H1 (cell line): ENCODE results near the gene EPB41L2. TPM values are rescaled to one million over a fixed set of nuclear protein-coding genes. Genes with fewer than 3 reads are reported as not detected.

ENCODE experiments used
- CTCF ChIA-PET: fragments of 300-600 bp; sonication (Branson Sonifier 250); formaldehyde crosslinking; loops from one replicate; lab custom pipeline; 2021; ENCODE audit not compliant: partially characterized antibody; lab: Charles Lee
- POLR2A ChIA-PET: fragments of 300-600 bp; sonication (Branson Sonifier 250); formaldehyde crosslinking; loops from one replicate; lab custom pipeline; 2021; ENCODE audit warnings: inconsistent platforms; ENCODE audit not compliant: partially characterized antibody; lab: Charles Lee
- DNase-seq, 2 experiments: peaks; one replicate each; pipeline versions ENCODE4 v3.0.0 to v3.0.0-alpha.2; 2010 to 2022; ENCODE audit warnings: low spot score in 2 of 2, low read depth in 1 of 2, mixed read lengths in 1 of 2
- FAIRE-seq: peaks from 2 replicates; lab custom pipeline; 2011; peaks lifted over from hg19 to GRCh38; lab: Jason Lieb, UNC
- H2AFZ ChIP-seq: 2 replicates; pipeline ENCODE4 v1.8.1; 2012; ENCODE audit warnings: low read length, inconsistent platforms
- H2AK5ac ChIP-seq: 2 replicates; pipeline ENCODE4 v1.6.1; 2013; ENCODE audit warnings: low read depth, low read length
- H2BK120ac ChIP-seq: replicated peaks from 2 replicates; pipeline ENCODE3; 2013; ENCODE audit warnings: low read depth, low read length, inconsistent platforms
- H2BK12ac ChIP-seq: 2 replicates; pipeline ENCODE4 v1.6.1; 2013; ENCODE audit warnings: low read depth, low read length
- H2BK15ac ChIP-seq: 2 replicates; pipeline ENCODE4 v1.6.1; 2013; ENCODE audit warnings: low read length
- H2BK20ac ChIP-seq: 2 replicates; pipeline ENCODE4 v1.6.1; 2013; ENCODE audit warnings: low read length
- H2BK5ac ChIP-seq: 2 replicates; pipeline ENCODE4 v1.6.1; 2013; ENCODE audit warnings: low read depth, low read length
- H3K14ac ChIP-seq: 2 replicates; pipeline ENCODE4 v1.6.1; 2013; ENCODE audit warnings: inconsistent platforms; ENCODE audit not compliant: insufficient read length
- H3K18ac ChIP-seq: 2 replicates; pipeline ENCODE4 v1.6.1; 2013; ENCODE audit warnings: low read length; ENCODE audit errors: extremely low read depth
- H3K23ac ChIP-seq: 2 replicates; pipeline ENCODE4 v1.6.1; 2013; ENCODE audit warnings: inconsistent platforms; ENCODE audit not compliant: insufficient read length
- H3K23me2 ChIP-seq: 2 replicates; pipeline ENCODE4 v1.6.1; 2013; ENCODE audit warnings: low read depth, low read length
- H3K27ac ChIP-seq: 2 replicates; pipeline ENCODE4 v1.6.1; 2011; ENCODE audit warnings: low read depth, low read length, inconsistent platforms
- H3K27me3 ChIP-seq, 4 experiments: replicated peaks in 1 of 4; 1 replicate in 1 of 4; 2 replicates in 3 of 4; pipeline versions ENCODE4 v1.6.1 to v1.8.1; 2011 to 2013; ENCODE audit warnings: low read length in 3 of 4, mild to moderate bottlenecking in 3 of 4, inconsistent platforms in 2 of 4, mixed read lengths in 2 of 4, moderate library complexity in 1 of 4; ENCODE audit not compliant: control insufficient read depth in 3 of 4, insufficient read depth in 3 of 4; ENCODE audit errors: extremely low read depth in 1 of 4
- H3K36me3 ChIP-seq, 4 experiments: 2 replicates each; pipeline versions ENCODE4 v1.6.1 to v1.8.1; 2011 to 2013; ENCODE audit warnings: mild to moderate bottlenecking in 4 of 4, low read length in 3 of 4, moderate library complexity in 2 of 4, control low read depth in 1 of 4, inconsistent platforms in 1 of 4; ENCODE audit not compliant: insufficient read depth in 4 of 4, control insufficient read depth in 2 of 4
- H3K4ac ChIP-seq: replicated peaks from 2 replicates; pipeline ENCODE3; 2013; ENCODE audit warnings: low read length, low read depth, mixed read lengths, inconsistent platforms; ENCODE audit not compliant: insufficient read length
- H3K4me1 ChIP-seq, 4 experiments: replicated peaks in 1 of 4; 1 replicate in 1 of 4; 2 replicates in 3 of 4; pipeline versions ENCODE4 v1.6.1 to v1.8.1; 2011 to 2013; ENCODE audit warnings: low read length in 3 of 4, inconsistent platforms in 2 of 4, mixed read lengths in 1 of 4; ENCODE audit not compliant: insufficient read depth in 4 of 4, control insufficient read depth in 3 of 4
- H3K4me2 ChIP-seq, 2 experiments: 2 replicates each; pipeline versions ENCODE4 v1.6.1 to v1.8.1; 2011 to 2013; ENCODE audit warnings: low read depth in 2 of 2, low read length in 2 of 2, control low read depth in 1 of 2, inconsistent platforms in 1 of 2, mild to moderate bottlenecking in 1 of 2; ENCODE audit not compliant: insufficient read depth in 1 of 2
- H3K4me3 ChIP-seq, 4 experiments: fragments of 200-600, 300-600 bp in 1 of 4; sonication (generic), shearing (Covaris generic), sonication (Bioruptor Twin) in 1 of 4; 2 replicates each; pipeline versions ENCODE4 v1.5.1 to v1.8.1; 2011 to 2016; ENCODE audit warnings: low read length in 4 of 4, low read depth in 3 of 4, control low read depth in 2 of 4, inconsistent platforms in 2 of 4, mild to moderate bottlenecking in 2 of 4, mixed read lengths in 1 of 4, moderate library complexity in 1 of 4; ENCODE audit not compliant: insufficient read depth in 2 of 4; ENCODE audit errors: extremely low read depth in 1 of 4
- H3K56ac ChIP-seq: replicated peaks from 2 replicates; pipeline ENCODE3; 2013; ENCODE audit warnings: low read depth, mild to moderate bottlenecking, mixed read lengths, low read length, inconsistent platforms; ENCODE audit not compliant: insufficient read length
- H3K79me1 ChIP-seq: 2 replicates; pipeline ENCODE4 v1.6.1; 2013; ENCODE audit warnings: low read depth, low read length, control low read depth
- H3K79me2 ChIP-seq, 2 experiments: 2 replicates each; pipeline versions ENCODE4 v1.6.1 to v1.8.1; 2012 to 2013; ENCODE audit warnings: low read length in 2 of 2, mild to moderate bottlenecking in 2 of 2, inconsistent platforms in 1 of 2; ENCODE audit not compliant: insufficient read depth in 2 of 2, control insufficient read depth in 1 of 2
- H3K9ac ChIP-seq, 4 experiments: replicated peaks in 1 of 4; 1 replicate in 1 of 4; 2 replicates in 3 of 4; pipeline versions ENCODE4 v1.6.1 to v1.8.1; 2011 to 2013; ENCODE audit warnings: low read depth in 3 of 4, low read length in 3 of 4, control low read depth in 2 of 4, mild to moderate bottlenecking in 2 of 4, moderate library complexity in 2 of 4, inconsistent platforms in 1 of 4; ENCODE audit errors: extremely low read depth in 1 of 4
- H3K9me3 ChIP-seq, 2 experiments: 2 replicates each; pipeline versions ENCODE4 v1.6.1 to v1.8.1; 2012 to 2013; ENCODE audit warnings: mild to moderate bottlenecking in 2 of 2, moderate library complexity in 2 of 2, control low read depth in 1 of 2, inconsistent platforms in 1 of 2, low read depth in 1 of 2, low read length in 1 of 2, mixed read lengths in 1 of 2; ENCODE audit not compliant: insufficient read depth in 2 of 2
- H4K20me1 ChIP-seq, 2 experiments: replicated peaks in 1 of 2; 2 replicates each; pipeline versions ENCODE3 to v1.8.1; 2011 to 2013; ENCODE audit warnings: inconsistent platforms in 2 of 2, low read length in 2 of 2, mild to moderate bottlenecking in 1 of 2; ENCODE audit not compliant: insufficient read depth in 2 of 2, control insufficient read depth in 1 of 2
- H4K5ac ChIP-seq: 2 replicates; pipeline ENCODE4 v1.6.1; 2013; ENCODE audit warnings: low read length, low read depth, mixed read lengths, inconsistent platforms; ENCODE audit not compliant: insufficient read length
- H4K8ac ChIP-seq: 2 replicates; pipeline ENCODE4 v1.8.0; 2013; ENCODE audit warnings: mild to moderate bottlenecking, moderate library complexity, low read length, inconsistent platforms; ENCODE audit not compliant: insufficient read depth; ENCODE audit errors: extremely low read depth
- H4K91ac ChIP-seq: replicated peaks from 2 replicates; pipeline ENCODE3; 2013; ENCODE audit warnings: low read length, mixed read lengths, inconsistent platforms; ENCODE audit not compliant: insufficient read length
- ASH2L ChIP-seq: fragments of 200-600, 300-600 bp; sonication (generic); IDR thresholded peaks from one replicate; pipeline ENCODE4 v1.7.1; 2017; ENCODE audit warnings: low read length
- BACH1 ChIP-seq: IDR thresholded peaks from 2 replicates; pipeline ENCODE4 v1.6.1; 2012; ENCODE audit warnings: low read length, improper control_type of control experiment
- BRCA1 ChIP-seq: IDR thresholded peaks from 2 replicates; pipeline ENCODE4 v1.6.1; 2012; ENCODE audit warnings: low read depth, low read length, improper control_type of control experiment
- CBX5 ChIP-seq: fragments of 300-800, 300-1000 bp; sonication (generic); IDR thresholded peaks from 2 replicates; pipeline ENCODE4 v1.7.1; 2016; ENCODE audit warnings: antibody characterized with exemption, low read length, low read depth
- CBX8 ChIP-seq: fragments of 300-800, 300-1000 bp; sonication (generic); IDR thresholded peaks from 2 replicates; pipeline ENCODE4 v1.7.1; 2016; ENCODE audit warnings: low read depth, low read length, borderline replicate concordance
- FOSL1 ChIP-seq: IDR thresholded peaks from 2 replicates; pipeline ENCODE4 v1.6.1; 2011; ENCODE audit warnings: mild to moderate bottlenecking, low read depth, low read length, moderate library complexity; ENCODE audit not compliant: insufficient read depth
- JUN ChIP-seq: IDR thresholded peaks from 2 replicates; pipeline ENCODE4 v1.6.1; 2011; ENCODE audit warnings: low read depth, mild to moderate bottlenecking, improper control_type of control experiment, low read length
- KDM4A ChIP-seq: IDR thresholded peaks from one replicate; pipeline ENCODE4 v1.7.1; 2012; ENCODE audit warnings: low read depth, mild to moderate bottlenecking, moderate library complexity, low read length, inconsistent platforms; ENCODE audit not compliant: severe bottlenecking
- MAX ChIP-seq: IDR thresholded peaks from 2 replicates; pipeline ENCODE4 v1.6.1; 2012; ENCODE audit warnings: inconsistent platforms
- PHF8 ChIP-seq: fragments of 200-600 bp; sonication (generic); conservative IDR thresholded peaks from 2 replicates; pipeline ENCODE4 v1.7.1; 2012; ENCODE audit warnings: low read depth, mild to moderate bottlenecking, inconsistent platforms, low read length, moderate library complexity
- RFX5 ChIP-seq: IDR thresholded peaks from 2 replicates; pipeline ENCODE4 v1.6.1; 2011; ENCODE audit warnings: low read depth, low read length, improper control_type of control experiment, borderline replicate concordance
- SAP30 ChIP-seq: fragments of 300-600 bp; sonication (generic); IDR thresholded peaks from 2 replicates; pipeline ENCODE4 v1.7.1; 2012; ENCODE audit warnings: low read length, moderate library complexity, mild to moderate bottlenecking, inconsistent platforms; ENCODE audit not compliant: insufficient read depth, insufficient replicate concordance
- SIN3A ChIP-seq, 2 experiments: IDR thresholded peaks in 1 of 2; conservative IDR thresholded peaks in 1 of 2; 2 replicates each; pipeline ENCODE4 v1.6.1; 2011 to 2012; ENCODE audit warnings: low read length in 2 of 2, improper control_type of control experiment in 1 of 2, low read depth in 1 of 2, mild to moderate bottlenecking in 1 of 2
- SUZ12 ChIP-seq: fragments of 200-600 bp; sonication (generic); IDR thresholded peaks from 2 replicates; pipeline ENCODE4 v1.6.1; 2012; ENCODE audit warnings: mild to moderate bottlenecking, inconsistent platforms, low read length, moderate library complexity, mixed read lengths
- TBP ChIP-seq: IDR thresholded peaks from 2 replicates; pipeline ENCODE4 v1.6.1; 2011; ENCODE audit warnings: low read depth, low read length, improper control_type of control experiment
- WGBS, 2 experiments: shearing (Covaris generic) in 1 of 2; methylation state at CpG; one replicate each; pipeline versions ENCODE4 v1.1.6 to v1.1.7; 2013 to 2015; ENCODE audit warnings: low lambda C conversion rate in 2 of 2, mixed read lengths in 2 of 2, inconsistent platforms in 1 of 2, low coverage in 1 of 2, missing lambda C conversion rate in 1 of 2; ENCODE audit not compliant: insufficient replicate concordance in 2 of 2, insufficient coverage in 1 of 2, insufficient read length in 1 of 2; ENCODE audit errors: extremely low coverage in 1 of 2, missing lambda C conversion rate in 1 of 2; 5-methylcytosine and 5-hydroxymethylcytosine counted together
- polyA plus RNA-seq, 7 experiments: library from polyadenylated mRNA; depleted of rRNA in 3 of 7; stranded (reverse) in 5 of 7; unstranded in 2 of 7; fragments of >200 nt in 5 of 7; fragments of 200-250 nt in 2 of 7; gene quantifications; 1 replicate in 5 of 7; 2 replicates in 1 of 7; 4 replicates in 1 of 7; pipeline versions ENCODE4 v1.2.1 to v1.2.3, GENCODE V29; 2011 to 2013; ENCODE audit warnings: missing spikeins in 2 of 7, mixed read lengths in 2 of 7
- total RNA-seq: library from RNA; stranded (reverse); fragmentation: NEBNext Ultra II Directional; extraction: Animal tissue kit (Norgen Biotek cat#: 25700); gene quantifications from 2 replicates; pipeline ENCODE4 v1.2.1, GENCODE V29; 2021

Gene EPB41L2
- total and polyA plus RNA-seq, 2 of the 8 experiments (the other 6 are each of a cell fraction or from before 2014, with no cell fraction given), result 22.5 to 123 TPM

- Histone ChIP-seq H3K9me3 (no peaks in the 10 kb centered on the region), H3K79me1 (no peaks in the 10 kb centered on the region), H2BK12ac (no peak overlapping the region), H2BK15ac (no peak overlapping the region), H3K27me3 (no peaks in the 10 kb centered on the region), H3K4me3 (no peak overlapping the region), H2BK120ac (no peak overlapping the region), H2AK5ac (no peak overlapping the region), H3K79me2 (no peaks in the 10 kb centered on the region), H2BK20ac (no peak overlapping the region), H2BK5ac (no peak overlapping the region), H3K23me2 (no peaks in the 10 kb centered on the region), H3K56ac (no peak overlapping the region), H4K91ac (no peak overlapping the region), H3K4me1 (no peaks in the 10 kb centered on the region), H3K36me3 (no peaks in the 10 kb centered on the region), H3K18ac (no peak overlapping the region), H3K14ac (no peak overlapping the region), H4K8ac (no peak overlapping the region), H4K5ac (no peak overlapping the region), H4K20me1 (no peaks in the 10 kb centered on the region), H3K23ac (no peak overlapping the region), H2AFZ (no peak overlapping the region), H3K4me2 (no peak overlapping the region), H3K27ac (no peak overlapping the region), H3K4ac (no peak overlapping the region), H3K9ac (no peak overlapping the region)
- 94% methylated on average over 1 of the region's 1 CpG; no CpG with 5 or more reads in 1 of the 2 experiments for WGBS, 2 experiments
- CTCF ChIA-PET, result no interaction called here
- no peak for DNase-seq
- POLR2A ChIA-PET, result no interaction called here
- no peak for FAIRE-seq
- no peak for TF ChIP-seq CBX8
- TF ChIP-seq SAP30, result no peak
- TF ChIP-seq ASH2L, result no peak
- no peak for TF ChIP-seq CBX5
- TF ChIP-seq BACH1, result no peak
- no peak for TF ChIP-seq BRCA1
- no peak for TF ChIP-seq SIN3A (conservative IDR thresholded peaks at IDR 0.05 in 1 of 2, IDR thresholded peaks at IDR 0.05 in 1 of 2; ENCODE audit: low read depth in 1 of 2, low read length in 2 of 2)
- TF ChIP-seq RFX5, result no peak
- TF ChIP-seq SUZ12, result no peak
- TF ChIP-seq FOSL1, result no peak
- no peak for TF ChIP-seq TBP
- TF ChIP-seq JUN, result no peak
- TF ChIP-seq KDM4A, result no peak
- TF ChIP-seq MAX, result no peak
- no peak for TF ChIP-seq PHF8
Measured at GRCh38 chr6:131112249-131112648, 49.2 kb upstream of the EPB41L2 start.
